ENCODE results near the gene TYRP1.

- TF ChIP-seq CTCF (IDR thresholded peaks at IDR 0.05) (no peak), POLR2AphosphoS5 (IDR thresholded peaks at IDR 0.05) (no peak), POLR2A (IDR thresholded peaks at IDR 0.05; ENCODE audit: low read depth) (no peak)
Observed at GRCh38 chr9:12666813-12667212, 26.4 kb upstream of the TYRP1 start.
